IPS-20b (cell line): ENCODE measurements around the gene JUP.
A peak's percentile ranks its signal among the peaks of the same experiment; 100 is the strongest.
"Not testable (repeated sequence)": the region's sequence is repeated elsewhere in the genome, so short reads cannot be mapped to it uniquely, and the experiment has no call there.

Experiments
- H3K27ac ChIP-seq: one replicate; pipeline ENCODE4 v1.5.1; 2013; ENCODE audit warnings: low read length
- H3K27me3 ChIP-seq: 2 replicates; pipeline ENCODE4 v1.6.1; 2013; ENCODE audit warnings: mild to moderate bottlenecking, low read length, inconsistent platforms; ENCODE audit not compliant: insufficient read depth
- H3K36me3 ChIP-seq: 2 replicates; pipeline ENCODE4 v1.6.1; 2013; ENCODE audit warnings: low read depth, mild to moderate bottlenecking, inconsistent platforms, low read length, moderate library complexity; ENCODE audit not compliant: insufficient read depth
- H3K4me1 ChIP-seq: 2 replicates; pipeline ENCODE4 v1.6.1; 2013; ENCODE audit warnings: mild to moderate bottlenecking, control low read depth, inconsistent platforms, low read length, moderate library complexity; ENCODE audit not compliant: insufficient read depth
- H3K4me3 ChIP-seq: 2 replicates; pipeline ENCODE4 v1.5.1; 2013; ENCODE audit warnings: mild to moderate bottlenecking, low read length, inconsistent platforms
- H3K9ac ChIP-seq: 2 replicates; pipeline ENCODE4 v1.6.1; 2013; ENCODE audit warnings: low read depth, mild to moderate bottlenecking, inconsistent platforms, low read length, moderate library complexity
- H3K9me3 ChIP-seq: 2 replicates; pipeline ENCODE4 v1.6.1; 2013; ENCODE audit warnings: mild to moderate bottlenecking, low read depth, low read length, inconsistent platforms; ENCODE audit not compliant: insufficient read depth

JUP gene

GRCh38 chr17:41786227-41787020 is at the start of gene JUP:
Gene JUP, minus strand, starts transcription at chr17:41786711. Its CDS starts 14,857 bp downstream, at chr17:41771854.
- Histone ChIP-seq H3K4me3 (peak within 1 kb of the TSS; percentile 87), H3K27me3 (peaks cover 14% of the 10 kb centered on the region; the same call in 1 of the 2 replicates), H3K9ac (peak within 1 kb of the TSS; percentile 94; the same call in 1 of the 2 replicates), H3K27ac (peak within 1 kb of the TSS; percentile 73), H3K36me3 (no peaks in the 10 kb centered on the region), H3K4me1 (peaks cover 10% of the 10 kb centered on the region; the same call in 1 of the 2 replicates), H3K9me3 (no peaks in the 10 kb centered on the region)

DNA sequence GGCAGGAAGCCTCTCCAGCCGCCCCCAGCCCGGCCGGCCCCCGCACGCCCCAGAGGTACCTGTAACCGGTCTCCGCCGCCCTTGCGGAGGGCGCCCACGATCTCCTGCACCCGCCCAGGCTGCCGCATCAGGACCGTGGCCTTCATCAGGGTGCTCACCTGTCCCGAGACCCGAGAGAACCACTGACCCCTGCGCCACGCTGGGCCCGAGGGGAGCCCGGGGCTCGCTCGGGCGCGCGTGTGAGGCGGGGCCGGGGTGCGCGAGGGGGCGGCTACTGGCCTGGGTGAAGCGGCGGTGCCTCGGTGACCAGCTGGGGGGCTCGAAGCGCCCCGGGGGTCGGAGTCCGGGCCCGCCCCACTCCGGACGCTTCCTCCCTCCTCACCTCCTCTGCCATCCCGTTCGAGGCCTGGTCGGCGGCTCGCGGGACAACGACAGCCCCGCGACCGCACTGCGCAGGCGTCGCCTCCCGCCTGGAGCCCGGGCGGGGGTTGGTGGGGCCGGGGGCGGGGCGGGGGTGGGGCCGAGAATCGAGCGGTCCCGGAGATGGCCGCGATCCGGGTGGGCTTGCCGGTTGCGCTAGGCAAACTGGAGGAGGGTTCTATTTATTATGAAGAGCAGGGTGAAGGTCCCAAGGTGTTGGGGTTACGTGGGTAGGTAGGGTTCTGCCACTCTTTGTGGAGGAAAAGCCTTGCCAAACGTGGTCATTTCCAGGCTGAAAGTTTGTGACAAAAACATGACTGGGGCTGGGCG is 49.5 kb upstream of the JUP start, which contains the start of gene NT5C3B:
NT5C3B (minus strand) TSS at position 433 of the 750 bp plus-strand sequence; CDS start at position 394, 39 bp downstream.
- Histone ChIP-seq H3K4me3 (peak within 1 kb of the TSS; percentile 73), H3K27ac (no peak within 1 kb of the TSS)

DNA sequence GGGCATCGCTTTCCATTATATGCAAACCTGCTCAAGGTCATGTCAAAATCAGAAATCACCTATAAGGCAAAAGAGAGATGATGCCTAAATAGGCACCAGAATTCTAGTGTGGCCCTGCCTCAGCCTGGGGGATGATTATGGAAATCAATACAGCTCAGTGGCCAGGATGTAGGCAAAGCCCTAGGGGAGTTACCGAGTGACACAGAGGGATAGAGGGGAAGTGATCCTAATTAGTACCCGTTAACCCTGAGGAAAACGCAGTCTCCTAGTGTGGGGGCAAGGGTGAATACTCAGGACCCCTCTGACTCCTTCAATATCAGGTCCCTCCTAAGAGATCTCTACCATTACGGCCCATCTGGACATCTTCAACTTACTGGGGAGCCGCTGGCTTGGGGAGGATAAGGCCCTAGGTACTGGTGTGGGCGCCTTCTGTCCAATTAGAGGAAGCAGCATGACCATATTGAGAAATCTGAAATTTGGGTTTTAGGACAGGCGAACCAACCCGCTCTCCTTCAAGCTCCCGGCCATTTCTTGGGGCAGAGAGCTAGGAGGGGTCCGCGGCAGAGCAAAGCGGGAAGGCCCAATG is 48.8 kb upstream of the JUP start:
- Histone ChIP-seq H3K27ac (no peak overlapping the region), H3K4me1 (0 out of 2 replicates have a peak, but pooled peaks cover 3% of the 10 kb centered on the region), H3K36me3 (peaks cover 27% of the 10 kb centered on the region), H3K9ac (peak overlapping the region; percentile 63; the same call in 1 of the 2 replicates), H3K9me3 (no peaks in the 10 kb centered on the region), H3K27me3 (peaks cover 15% of the 10 kb centered on the region), H3K4me3 (peak overlapping the region; percentile 73)

More for the DNA sequence above, 49.5 kb upstream of the JUP start, which contains the start of gene NT5C3B:
- H3K36me3 ChIP-seq, result peaks cover 20% of the 10 kb centered on the region
- peaks cover 15% of the 10 kb centered on the region for H3K27me3 ChIP-seq
- H3K4me1 ChIP-seq, result 0 out of 2 replicates have a peak, but pooled peaks cover 3% of the 10 kb centered on the region
- peak within 1 kb of the TSS; percentile 63; the same call in 1 of the 2 replicates for H3K9ac ChIP-seq
- no peaks in the 10 kb centered on the region for H3K9me3 ChIP-seq

- not testable (repeated sequence) for H3K27me3 ChIP-seq, H3K4me1 ChIP-seq, H3K9me3 ChIP-seq, H3K9ac ChIP-seq, H3K27ac ChIP-seq, H3K4me3 ChIP-seq
- peaks cover 67% of the 10 kb centered on the region for H3K36me3 ChIP-seq
These were observed 43.5 kb upstream of the JUP start for GRCh38 chr17:41829961-41830360.

GRCh38 chr17:41825175-41825845 is 38.8 kb upstream of the JUP start:
- Histone ChIP-seq H3K27me3 (no peaks in the 10 kb centered on the region), H3K27ac (no peak overlapping the region)

DNA sequence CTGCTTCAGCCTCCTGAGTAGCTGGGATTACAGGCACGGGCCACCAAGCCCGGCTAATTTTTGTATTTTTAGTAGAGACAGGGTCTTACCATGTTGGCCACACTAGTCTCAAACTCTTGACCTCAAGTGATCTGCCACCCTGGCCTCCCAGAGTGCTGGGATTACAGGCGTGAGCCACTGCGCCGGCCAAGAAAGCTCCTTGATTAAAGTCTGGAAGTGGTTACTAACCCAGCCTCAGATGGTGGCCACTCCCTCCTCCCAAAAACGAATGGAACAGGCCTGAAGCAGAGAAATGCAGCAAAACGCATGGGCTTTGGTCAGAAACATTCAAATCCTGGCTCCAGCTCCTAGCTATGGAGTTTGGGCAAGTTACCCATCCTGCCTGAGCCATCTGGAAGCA is 37.6 kb upstream of the JUP start:
- Histone ChIP-seq H3K9ac (no peak overlapping the region), H3K36me3 (peaks cover 60% of the 10 kb centered on the region), H3K27ac (no peak overlapping the region), H3K9me3 (no peaks in the 10 kb centered on the region), H3K27me3 (no peaks in the 10 kb centered on the region), H3K4me1 (peaks cover 9% of the 10 kb centered on the region; the same call in 1 of the 2 replicates), H3K4me3 (no peak overlapping the region)

More at GRCh38 chr17:41825175-41825845, 38.8 kb upstream of the JUP start:
- Histone ChIP-seq H3K36me3 (peaks cover 59% of the 10 kb centered on the region), H3K4me3 (no peak overlapping the region), H3K4me1 (no peaks in the 10 kb centered on the region), H3K9me3 (no peaks in the 10 kb centered on the region), H3K9ac (no peak overlapping the region)

GRCh38 chr17:41823580-41823979 is 37.1 kb upstream of the JUP start:
- Histone ChIP-seq H3K4me3 (no peak overlapping the region), H3K27ac (no peak overlapping the region), H3K9ac (no peak overlapping the region), H3K27me3 (no peaks in the 10 kb centered on the region), H3K9me3 (no peaks in the 10 kb centered on the region), H3K4me1 (peaks cover 12% of the 10 kb centered on the region; the same call in 1 of the 2 replicates), H3K36me3 (peaks cover 58% of the 10 kb centered on the region)

DNA sequence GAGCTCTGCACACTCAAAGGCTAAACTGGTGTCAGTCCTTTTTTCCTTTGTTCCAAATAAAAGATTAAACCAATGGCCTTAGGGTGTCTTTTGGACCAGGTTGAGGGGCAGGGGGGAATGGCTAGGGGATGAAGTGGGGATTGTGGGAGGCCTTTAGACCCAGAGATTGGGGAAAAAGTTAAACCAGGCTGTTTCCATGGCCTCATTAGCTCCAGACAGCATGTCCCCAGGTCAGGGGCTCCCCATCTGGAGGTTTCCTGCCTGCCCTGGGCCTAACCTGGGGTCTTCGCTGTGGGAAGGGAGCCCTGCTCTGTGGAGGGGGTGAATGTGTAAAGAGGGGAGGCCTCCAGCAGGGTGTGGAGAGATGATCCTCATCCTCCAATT is 36.6 kb upstream of the JUP start:
- Histone ChIP-seq H3K9me3 (no peaks in the 10 kb centered on the region), H3K4me3 (no peak overlapping the region), H3K9ac (no peak overlapping the region), H3K27me3 (no peaks in the 10 kb centered on the region), H3K36me3 (peaks cover 58% of the 10 kb centered on the region), H3K27ac (no peak overlapping the region), H3K4me1 (peaks cover 12% of the 10 kb centered on the region; the same call in 1 of the 2 replicates)

DNA sequence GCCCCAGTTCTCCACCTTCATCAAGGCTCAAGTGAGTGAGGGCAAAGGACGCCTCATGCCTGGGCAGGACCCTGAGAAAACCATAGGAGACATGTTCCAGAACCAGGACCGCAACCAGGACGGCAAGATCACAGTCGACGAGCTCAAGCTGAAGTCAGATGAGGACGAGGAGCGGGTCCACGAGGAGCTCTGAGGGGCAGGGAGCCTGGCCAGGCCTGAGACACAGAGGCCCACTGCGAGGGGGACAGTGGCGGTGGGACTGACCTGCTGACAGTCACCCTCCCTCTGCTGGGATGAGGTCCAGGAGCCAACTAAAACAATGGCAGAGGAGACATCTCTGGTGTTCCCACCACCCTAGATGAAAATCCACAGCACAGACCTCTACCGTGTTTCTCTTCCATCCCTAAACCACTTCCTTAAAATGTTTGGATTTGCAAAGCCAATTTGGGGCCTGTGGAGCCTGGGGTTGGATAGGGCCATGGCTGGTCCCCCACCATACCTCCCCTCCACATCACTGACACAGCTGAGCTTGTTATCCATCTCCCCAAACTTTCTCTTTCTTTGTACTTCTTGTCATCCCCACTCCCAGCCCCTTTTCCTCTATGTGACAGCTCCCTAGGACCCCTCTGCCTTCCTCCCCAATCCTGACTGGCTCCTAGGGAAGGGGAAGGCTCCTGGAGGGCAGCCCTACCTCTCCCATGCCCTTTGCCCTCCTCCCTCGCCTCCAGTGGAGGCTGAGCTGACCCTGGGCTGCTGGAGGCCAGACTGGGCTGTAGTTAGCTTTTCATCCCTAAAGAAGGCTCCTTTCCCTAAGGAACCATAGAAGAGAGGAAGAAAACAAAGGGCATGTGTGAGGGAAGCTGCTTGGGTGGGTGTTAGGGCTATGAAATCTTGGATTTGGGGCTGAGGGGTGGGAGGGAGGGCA is 36.0 kb upstream of the JUP start:
- Histone ChIP-seq H3K36me3 (peaks cover 58% of the 10 kb centered on the region), H3K4me1 (peaks cover 12% of the 10 kb centered on the region; the same call in 1 of the 2 replicates), H3K9ac (no peak overlapping the region), H3K9me3 (no peaks in the 10 kb centered on the region), H3K4me3 (no peak overlapping the region), H3K27ac (no peak overlapping the region), H3K27me3 (no peaks in the 10 kb centered on the region)

- Histone ChIP-seq H3K9me3 (no peaks in the 10 kb centered on the region), H3K36me3 (peaks cover 57% of the 10 kb centered on the region), H3K9ac (no peak overlapping the region), H3K27ac (no peak overlapping the region), H3K27me3 (no peaks in the 10 kb centered on the region), H3K4me1 (peaks cover 12% of the 10 kb centered on the region; the same call in 1 of the 2 replicates), H3K4me3 (no peak overlapping the region)
These were observed 35.3 kb upstream of the JUP start for GRCh38 chr17:41821776-41822175.
